GM12872 (cell line): ENCODE results near the gene GLO1.

Experiments
- TF ChIP-seq, protein P1 (sequence below): IDR thresholded peaks from 3 replicates; pipeline ENCODE4 v1.5.1; 2011; ENCODE audit warnings: low read depth, mild to moderate bottlenecking, low read length, moderate library complexity; ENCODE audit not compliant: insufficient read depth

The GLO1 gene

DNA sequence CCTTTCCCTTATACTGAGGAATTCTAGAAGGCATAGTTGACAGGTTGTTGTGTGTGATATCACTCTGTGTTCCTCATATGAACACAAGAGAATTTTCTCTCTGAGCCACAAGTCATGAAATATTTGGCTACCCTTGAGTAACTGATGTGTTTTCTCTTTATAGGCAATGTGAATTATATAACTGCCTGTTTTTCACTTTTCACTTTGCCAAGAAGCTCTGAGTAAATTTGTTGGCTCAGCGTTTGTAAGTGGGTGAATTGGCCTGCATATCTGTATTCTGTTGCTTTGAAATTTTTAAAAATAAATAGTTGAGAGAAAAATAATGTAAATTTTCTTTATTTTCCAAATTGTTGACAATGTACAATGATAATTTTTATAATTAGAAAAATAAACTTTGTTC, 58.0 kb downstream of the GLO1 start:
- TF ChIP-seq, protein P1, sequence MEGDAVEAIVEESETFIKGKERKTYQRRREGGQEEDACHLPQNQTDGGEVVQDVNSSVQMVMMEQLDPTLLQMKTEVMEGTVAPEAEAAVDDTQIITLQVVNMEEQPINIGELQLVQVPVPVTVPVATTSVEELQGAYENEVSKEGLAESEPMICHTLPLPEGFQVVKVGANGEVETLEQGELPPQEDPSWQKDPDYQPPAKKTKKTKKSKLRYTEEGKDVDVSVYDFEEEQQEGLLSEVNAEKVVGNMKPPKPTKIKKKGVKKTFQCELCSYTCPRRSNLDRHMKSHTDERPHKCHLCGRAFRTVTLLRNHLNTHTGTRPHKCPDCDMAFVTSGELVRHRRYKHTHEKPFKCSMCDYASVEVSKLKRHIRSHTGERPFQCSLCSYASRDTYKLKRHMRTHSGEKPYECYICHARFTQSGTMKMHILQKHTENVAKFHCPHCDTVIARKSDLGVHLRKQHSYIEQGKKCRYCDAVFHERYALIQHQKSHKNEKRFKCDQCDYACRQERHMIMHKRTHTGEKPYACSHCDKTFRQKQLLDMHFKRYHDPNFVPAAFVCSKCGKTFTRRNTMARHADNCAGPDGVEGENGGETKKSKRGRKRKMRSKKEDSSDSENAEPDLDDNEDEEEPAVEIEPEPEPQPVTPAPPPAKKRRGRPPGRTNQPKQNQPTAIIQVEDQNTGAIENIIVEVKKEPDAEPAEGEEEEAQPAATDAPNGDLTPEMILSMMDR: no peak

DNA sequence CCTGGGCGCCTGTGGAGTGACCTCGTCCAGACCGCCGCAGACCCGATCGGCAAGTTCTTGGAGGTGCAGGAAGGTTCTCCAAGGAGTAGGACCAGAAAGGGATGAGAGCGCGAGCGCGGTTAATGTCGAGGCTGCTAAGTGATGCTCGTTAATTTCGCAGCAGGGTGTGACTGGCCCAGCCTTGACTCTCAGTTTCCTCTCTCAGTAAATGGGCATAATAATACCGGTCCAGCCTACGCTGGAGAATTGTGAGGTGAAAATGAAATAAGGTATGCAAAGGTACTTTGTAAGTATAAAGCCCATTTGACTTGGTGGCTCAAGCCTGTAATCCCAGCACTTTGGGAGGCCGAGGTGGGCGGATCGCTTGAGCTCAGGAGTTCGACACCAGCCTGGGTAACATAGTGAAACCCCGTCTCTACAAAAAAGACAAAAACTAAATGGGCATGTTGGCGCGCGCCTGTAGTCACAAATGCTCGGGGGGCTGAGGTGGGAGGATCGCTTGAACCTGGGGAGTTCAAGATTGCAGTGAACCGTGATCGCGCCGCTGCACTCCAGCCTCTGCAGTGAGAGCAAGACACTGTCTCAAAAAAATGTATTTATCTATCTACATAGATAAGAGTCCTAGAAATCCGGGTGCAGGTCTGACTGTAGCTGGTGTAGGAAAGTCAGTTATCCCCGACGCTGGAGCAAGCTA, 62.6 kb downstream of the GLO1 start:
- TF ChIP-seq, protein P1: no peak

DNA sequence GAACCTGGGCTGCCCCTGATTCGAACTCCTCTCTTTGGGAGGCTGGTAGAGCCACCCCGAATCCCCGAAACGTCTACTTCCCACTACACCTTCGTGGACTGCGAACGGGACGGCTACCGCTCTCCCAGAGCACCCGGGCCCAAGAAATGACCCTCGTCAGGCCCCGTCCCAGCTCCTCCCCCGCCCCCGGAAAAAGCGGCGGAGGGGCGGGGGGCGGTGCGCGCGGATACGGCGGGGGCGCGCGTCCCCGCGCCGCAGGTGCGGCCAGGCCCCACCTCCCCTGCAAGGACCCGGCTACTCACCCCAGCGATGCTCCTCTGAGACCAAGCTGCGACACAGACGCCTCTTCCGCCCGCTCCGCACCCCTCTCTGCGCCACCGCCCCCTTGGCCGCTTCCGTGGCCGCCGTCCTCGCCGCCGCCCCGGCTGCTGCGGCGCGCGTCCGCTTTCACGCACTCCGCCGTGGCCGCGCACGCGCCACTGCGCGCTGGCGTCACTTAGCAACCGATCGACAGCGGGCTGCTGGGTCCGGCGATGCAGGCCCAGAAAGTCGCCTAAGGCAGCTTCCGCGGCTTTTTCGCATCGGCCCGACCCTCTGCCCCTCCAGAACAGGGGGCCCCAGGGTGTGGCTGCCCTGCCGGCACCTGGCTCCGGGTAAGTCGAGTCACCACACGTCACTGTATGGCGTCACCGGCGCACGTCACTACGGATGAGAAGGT, 63.3 kb downstream of the GLO1 start, which contains the start of gene BTBD9:
BTBD9 (minus strand) TSS at position 432 of the 718 bp plus-strand sequence.
- TF ChIP-seq, protein P1: no peak

DNA sequence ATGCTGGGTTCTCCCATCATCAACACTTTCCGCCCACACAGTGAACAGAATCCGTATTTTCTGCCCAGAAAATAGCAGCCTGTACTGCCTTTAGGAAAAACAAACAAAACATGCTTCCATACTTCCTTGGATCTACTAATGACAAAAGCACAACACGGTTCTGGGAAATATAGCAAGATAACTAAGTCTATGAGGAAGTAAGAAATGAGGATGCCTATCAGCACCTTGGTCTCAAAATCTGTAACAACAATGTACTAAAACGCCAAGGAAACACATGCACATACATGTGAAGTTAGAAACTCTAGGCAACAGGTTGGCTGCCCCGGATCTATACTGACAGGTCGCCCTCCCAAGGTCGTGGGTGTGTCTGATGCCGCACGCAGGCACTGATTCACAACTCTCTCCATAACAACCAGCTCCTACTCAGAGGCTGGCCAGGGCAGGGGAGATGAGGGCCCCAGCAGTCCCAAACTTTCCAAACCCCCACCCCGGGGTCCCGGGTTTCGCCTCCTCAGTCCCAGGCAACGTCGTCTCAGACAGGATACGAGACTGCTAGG, 63.9 kb downstream of the GLO1 start:
- TF ChIP-seq, protein P1: no peak

DNA sequence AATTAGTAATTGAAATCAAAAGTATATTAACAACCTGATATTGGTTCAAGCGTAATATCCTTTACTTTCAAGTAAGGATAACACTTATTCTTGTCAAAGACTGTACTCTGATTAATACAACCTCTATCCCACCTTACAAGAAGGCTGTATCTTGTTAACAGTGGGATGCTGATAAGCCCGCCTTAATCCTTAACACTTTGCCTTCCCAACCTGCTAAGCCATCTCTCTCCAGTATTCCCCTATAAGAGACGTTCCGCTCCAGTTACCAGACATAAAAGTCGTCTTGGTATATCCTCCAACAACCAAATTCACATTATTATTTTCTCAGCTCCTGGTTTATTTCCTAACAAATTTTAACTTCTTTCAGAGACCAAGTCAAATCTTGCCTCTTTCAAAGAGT, 65.2 kb downstream of the GLO1 start:
- TF ChIP-seq, protein P1: no peak

DNA sequence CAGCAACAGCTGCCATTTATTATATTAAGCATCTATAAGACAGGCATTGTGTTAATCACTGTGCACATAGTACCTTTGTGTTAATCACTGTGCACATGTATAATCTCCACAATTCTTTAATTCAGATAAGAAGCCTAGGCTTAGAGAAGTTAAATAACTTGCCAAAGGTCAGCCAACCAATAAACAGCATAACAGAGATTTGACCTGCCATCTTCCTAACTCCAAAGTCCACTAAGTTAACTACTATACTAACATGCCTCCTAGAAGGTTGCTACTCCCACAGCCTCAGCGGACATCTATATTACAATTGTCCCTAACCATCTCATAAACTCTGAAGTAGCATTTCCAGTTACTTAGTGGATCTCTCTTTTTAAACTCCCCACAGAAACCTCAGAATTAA, 66.9 kb downstream of the GLO1 start:
- TF ChIP-seq, protein P1: no peak

DNA sequence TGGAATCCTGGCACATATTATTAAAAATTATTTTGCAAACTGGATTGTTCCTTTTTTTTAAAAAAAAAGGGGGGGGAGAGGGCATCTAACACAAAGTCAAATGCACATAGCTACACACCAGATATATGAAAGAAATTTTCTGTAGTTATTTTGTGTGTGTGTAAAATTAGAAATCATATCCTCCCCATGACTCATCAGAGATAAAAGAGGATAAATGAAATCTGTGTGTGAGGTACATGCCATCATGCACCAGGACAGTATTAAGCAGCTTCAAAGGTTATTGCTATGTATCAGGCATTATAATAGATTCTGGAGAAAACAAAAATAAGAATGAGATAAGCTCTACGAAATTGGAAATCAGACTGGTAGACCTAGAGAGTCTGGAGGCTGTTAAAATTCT, 68.4 kb downstream of the GLO1 start:
- TF ChIP-seq, protein P1: no peak
